H9 (cell line): Measurements from ENCODE around the gene PCDHGA2. TPM values are rescaled to one million over a fixed set of nuclear protein-coding genes. Genes with fewer than 3 reads are reported as not detected.

Experiments
- DNase-seq: peaks from one replicate; pipeline ENCODE4 v3.0.0-alpha.2; 2017
- H2AFZ ChIP-seq: one replicate; pipeline ENCODE4 v1.6.1; 2013; ENCODE audit warnings: mild to moderate bottlenecking, low read length, control low read depth, moderate library complexity
- H2AK5ac ChIP-seq: 2 replicates; pipeline ENCODE4 v1.6.1; 2013; ENCODE audit warnings: low read length, control low read depth, mixed read lengths; ENCODE audit not compliant: insufficient read length
- H2BK120ac ChIP-seq: one replicate; pipeline ENCODE4 v1.6.1; 2013; ENCODE audit warnings: low read depth, mild to moderate bottlenecking, low read length, control low read depth, inconsistent platforms; ENCODE audit not compliant: poor library complexity, severe bottlenecking
- H2BK12ac ChIP-seq: 2 replicates; pipeline ENCODE4 v1.6.1; 2013; ENCODE audit warnings: low read length, control low read depth, mixed read lengths, low read depth; ENCODE audit not compliant: insufficient read length
- H2BK15ac ChIP-seq: 2 replicates; pipeline ENCODE4 v1.6.1; 2013; ENCODE audit warnings: low read depth, low read length, control low read depth
- H2BK20ac ChIP-seq: one replicate; pipeline ENCODE4 v1.6.1; 2013; ENCODE audit warnings: low read depth, mild to moderate bottlenecking, low read length, control low read depth, inconsistent platforms; ENCODE audit not compliant: poor library complexity, severe bottlenecking
- H2BK5ac ChIP-seq: 2 replicates; pipeline ENCODE4 v1.6.1; 2013; ENCODE audit warnings: low read length, control low read depth, mixed read lengths; ENCODE audit not compliant: insufficient read length
- H3K14ac ChIP-seq: 2 replicates; pipeline ENCODE4 v1.6.1; 2013; ENCODE audit warnings: low read length, control low read depth; ENCODE audit not compliant: insufficient read depth
- H3K18ac ChIP-seq: 2 replicates; pipeline ENCODE4 v1.6.1; 2013; ENCODE audit warnings: low read depth, mild to moderate bottlenecking, mixed read lengths, low read length, control low read depth; ENCODE audit not compliant: insufficient read length
- H3K23ac ChIP-seq: 2 replicates; pipeline ENCODE4 v1.6.1; 2013; ENCODE audit warnings: low read length, control low read depth, mixed read lengths, low read depth; ENCODE audit not compliant: insufficient read length
- H3K23me2 ChIP-seq: 2 replicates; pipeline ENCODE4 v1.6.1; 2013; ENCODE audit warnings: low read depth, mild to moderate bottlenecking, mixed read lengths, low read length, control low read depth; ENCODE audit not compliant: insufficient read length, poor library complexity, severe bottlenecking
- H3K27ac ChIP-seq: 2 replicates; pipeline ENCODE4 v1.5.1; 2013; ENCODE audit warnings: low read length, control low read depth, mixed read lengths, low read depth; ENCODE audit not compliant: insufficient read length
- H3K27me3 ChIP-seq: 2 replicates; pipeline ENCODE4 v1.6.1; 2013; ENCODE audit warnings: low read length, control low read depth, inconsistent platforms; ENCODE audit not compliant: insufficient read depth
- H3K4ac ChIP-seq: 2 replicates; pipeline ENCODE4 v1.6.1; 2013; ENCODE audit warnings: low read depth, mild to moderate bottlenecking, control low read depth, inconsistent platforms, low read length, moderate library complexity
- H3K4me1 ChIP-seq: 2 replicates; pipeline ENCODE4 v1.6.1; 2013; ENCODE audit warnings: low read length, control low read depth, inconsistent platforms; ENCODE audit not compliant: insufficient read depth
- H3K4me2 ChIP-seq: 2 replicates; pipeline ENCODE4 v1.6.1; 2013; ENCODE audit warnings: low read length, control low read depth, mixed read lengths; ENCODE audit not compliant: insufficient read length, insufficient read depth
- H3K56ac ChIP-seq: 2 replicates; pipeline ENCODE4 v1.6.1; 2013; ENCODE audit warnings: low read depth, mild to moderate bottlenecking, mixed read lengths, low read length, control low read depth; ENCODE audit not compliant: insufficient read length
- H3K79me1 ChIP-seq: 2 replicates; pipeline ENCODE4 v1.6.1; 2013; ENCODE audit warnings: low read depth, mild to moderate bottlenecking, moderate library complexity, low read length, control low read depth, inconsistent platforms; ENCODE audit not compliant: insufficient read depth, poor library complexity, severe bottlenecking
- H3K79me2 ChIP-seq: 2 replicates; pipeline ENCODE4 v1.6.1; 2013; ENCODE audit warnings: low read length, control low read depth, inconsistent platforms; ENCODE audit not compliant: insufficient read depth
- H3K9ac ChIP-seq: 2 replicates; pipeline ENCODE4 v1.6.1; 2013; ENCODE audit warnings: low read length, control low read depth, mixed read lengths; ENCODE audit not compliant: insufficient read length; ENCODE audit errors: extremely low read depth
- H3K9me3 ChIP-seq: one replicate; pipeline ENCODE4 v1.6.1; 2013; ENCODE audit warnings: low read depth, low read length, inconsistent platforms; ENCODE audit not compliant: control insufficient read depth
- H3T11ph ChIP-seq: one replicate; pipeline ENCODE4 v1.6.1; 2013; ENCODE audit warnings: mild to moderate bottlenecking, low read length, control low read depth, inconsistent platforms
- H4K20me1 ChIP-seq: one replicate; pipeline ENCODE4 v1.6.1; 2013; ENCODE audit not compliant: control insufficient read depth, insufficient read length, insufficient read depth
- H4K5ac ChIP-seq: 2 replicates; pipeline ENCODE4 v1.6.1; 2013; ENCODE audit warnings: low read depth, mild to moderate bottlenecking, mixed read lengths, low read length, control low read depth; ENCODE audit not compliant: insufficient read length
- H4K8ac ChIP-seq: replicated peaks from 2 replicates; pipeline ENCODE4 v1.6.1; 2013; ENCODE audit warnings: low read length, control low read depth, mixed read lengths, low read depth; ENCODE audit not compliant: insufficient read length
- H4K91ac ChIP-seq: 2 replicates; pipeline ENCODE4 v1.6.1; 2013; ENCODE audit warnings: low read depth, mild to moderate bottlenecking, moderate library complexity, mixed read lengths, low read length, control low read depth; ENCODE audit not compliant: insufficient read length
- H3K27ac Mint-ChIP-seq, 3 experiments: 2 replicates in 2 of 3; 3 replicates in 1 of 3; pipeline ENCODE4 v1.8.0; 2020 to 2021; ENCODE audit warnings: mixed read lengths in 3 of 3, mild to moderate bottlenecking in 1 of 3, moderate library complexity in 1 of 3
- H3K27me3 Mint-ChIP-seq: 2 replicates; pipeline ENCODE4 v1.8.0; 2021; ENCODE audit warnings: low read depth, mild to moderate bottlenecking, moderate library complexity, mixed read lengths
- H3K36me3 Mint-ChIP-seq, 3 experiments: 2 replicates in 2 of 3; 3 replicates in 1 of 3; pipeline ENCODE4 v1.8.0; 2020 to 2021; ENCODE audit warnings: low read depth in 3 of 3, mixed read lengths in 3 of 3; ENCODE audit not compliant: insufficient read depth in 1 of 3
- H3K4me1 Mint-ChIP-seq, 2 experiments: 2 replicates each; pipeline ENCODE4 v1.8.0; 2020; ENCODE audit warnings: mixed read lengths in 2 of 2
- H3K4me3 Mint-ChIP-seq, 2 experiments: 2 replicates in 1 of 2; 3 replicates in 1 of 2; pipeline ENCODE4 v1.8.0; 2020 to 2021; ENCODE audit warnings: mild to moderate bottlenecking in 2 of 2, mixed read lengths in 2 of 2, moderate library complexity in 1 of 2
- H3K9me3 Mint-ChIP-seq, 2 experiments: 2 replicates in 1 of 2; 3 replicates in 1 of 2; pipeline ENCODE4 v1.8.0; 2020; ENCODE audit warnings: mild to moderate bottlenecking in 2 of 2, mixed read lengths in 2 of 2, moderate library complexity in 1 of 2
- WGBS: extraction: QIAGEN DNeasy Blood & Tissue Kit; methylation state at CpG from one replicate; pipeline ENCODE4 v1.1.7; 2013; ENCODE audit warnings: missing lambda C conversion rate, low lambda C conversion rate, mixed read lengths; ENCODE audit not compliant: insufficient read length; ENCODE audit errors: extremely low coverage; 5-methylcytosine and 5-hydroxymethylcytosine counted together
- total RNA-seq: library from RNA; stranded (reverse); gene quantifications from 2 replicates; pipeline ENCODE4 v1.2.1, GENCODE V29; 2021
- TF ChIP-seq, protein P1 (sequence below): fragments of 200-600 bp; sonication (generic); conservative IDR thresholded peaks from 3 replicates; pipeline ENCODE4 v1.8.0; 2021; ENCODE audit warnings: antibody characterized with exemption, mild to moderate bottlenecking

PCDHGA2 gene
- total RNA-seq, 1 experiment from 2014 or later, result 0.90 TPM

DNA sequence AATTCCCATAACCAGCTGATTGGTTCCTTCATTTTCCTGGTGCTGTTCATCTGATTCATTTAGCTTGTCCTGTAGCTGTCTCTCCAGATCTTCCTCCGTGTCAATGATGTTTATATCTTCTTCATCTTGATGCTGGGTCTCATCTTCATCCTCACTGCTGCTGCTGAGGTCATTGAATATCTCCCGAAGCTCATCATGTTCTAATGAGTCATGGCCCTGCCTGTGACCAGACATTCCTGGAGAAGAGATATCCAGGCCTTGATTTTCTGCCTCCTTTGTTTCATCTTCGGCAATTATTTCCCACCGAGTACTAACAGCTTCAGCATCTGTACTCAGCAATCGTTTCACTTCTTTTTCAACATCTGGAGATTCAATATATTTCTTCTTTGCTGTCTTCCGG lies 19.4 kb upstream of the PCDHGA2 start:
- Histone ChIP-seq H4K91ac (no peak overlapping the region), H3K56ac (no peak overlapping the region), H3K79me1 (peaks cover 2% of the 10 kb centered on the region), H2BK20ac (no peak overlapping the region), H3K9ac (no peak overlapping the region), H2BK120ac (no peak overlapping the region), H4K8ac (no peak overlapping the region), H2AFZ (no peak overlapping the region), H4K20me1 (no peaks in the 10 kb centered on the region), H3K27ac (no peak overlapping the region), H2AK5ac (no peak overlapping the region), H3T11ph (no peak overlapping the region), H2BK12ac (no peak overlapping the region), H3K27me3 (no peaks in the 10 kb centered on the region), H3K4me1 (no peaks in the 10 kb centered on the region), H3K9me3 (peaks cover 22% of the 10 kb centered on the region), H4K5ac (no peak overlapping the region), H3K23me2 (peaks cover 3% of the 10 kb centered on the region), H3K18ac (no peak overlapping the region), H2BK5ac (no peak overlapping the region), H3K4me2 (peak overlapping the region; percentile 100), H3K4ac (no peak overlapping the region), H3K14ac (no peak overlapping the region), H3K79me2 (peaks cover 6% of the 10 kb centered on the region; the same call in 1 of the 2 replicates), H3K23ac (no peak overlapping the region), H2BK15ac (no peak overlapping the region)
- Mint-ChIP-seq H3K9me3 (peaks cover 39 to 74% of the 10 kb centered on the region in 2 experiments), H3K4me3 (peak overlapping the region; percentile 97 to 98; a peak in 4 of 5 replicates), H3K36me3 (peaks cover 49 to 55% (median 51%) of the 10 kb centered on the region in 3 experiments), H3K27me3 (peaks cover 1% of the 10 kb centered on the region), H3K4me1 (peaks cover 9 to 15% of the 10 kb centered on the region in 2 experiments; a peak in 3 of 4 replicates), H3K27ac (no peak overlapping the region)
- TF ChIP-seq, protein P1, sequence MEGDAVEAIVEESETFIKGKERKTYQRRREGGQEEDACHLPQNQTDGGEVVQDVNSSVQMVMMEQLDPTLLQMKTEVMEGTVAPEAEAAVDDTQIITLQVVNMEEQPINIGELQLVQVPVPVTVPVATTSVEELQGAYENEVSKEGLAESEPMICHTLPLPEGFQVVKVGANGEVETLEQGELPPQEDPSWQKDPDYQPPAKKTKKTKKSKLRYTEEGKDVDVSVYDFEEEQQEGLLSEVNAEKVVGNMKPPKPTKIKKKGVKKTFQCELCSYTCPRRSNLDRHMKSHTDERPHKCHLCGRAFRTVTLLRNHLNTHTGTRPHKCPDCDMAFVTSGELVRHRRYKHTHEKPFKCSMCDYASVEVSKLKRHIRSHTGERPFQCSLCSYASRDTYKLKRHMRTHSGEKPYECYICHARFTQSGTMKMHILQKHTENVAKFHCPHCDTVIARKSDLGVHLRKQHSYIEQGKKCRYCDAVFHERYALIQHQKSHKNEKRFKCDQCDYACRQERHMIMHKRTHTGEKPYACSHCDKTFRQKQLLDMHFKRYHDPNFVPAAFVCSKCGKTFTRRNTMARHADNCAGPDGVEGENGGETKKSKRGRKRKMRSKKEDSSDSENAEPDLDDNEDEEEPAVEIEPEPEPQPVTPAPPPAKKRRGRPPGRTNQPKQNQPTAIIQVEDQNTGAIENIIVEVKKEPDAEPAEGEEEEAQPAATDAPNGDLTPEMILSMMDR, result no peak
- no CpG with 5 or more reads among the region's 6 CpGs for WGBS
- no peak for DNase-seq
